HG03097 (cell line): ENCODE results near the gene SEMA6A.

ENCODE experiments used
- ATAC-seq: cut with Tn5 transposase; IDR thresholded peaks from one replicate; pipeline ENCODE4 v1.9.1; 2021; ENCODE audit not compliant: unreplicated experiment, low FRiP score

SEMA6A gene

GRCh38 chr5:116442931-116443551 lies 131.6 kb downstream of the SEMA6A start:
- ATAC-seq, result no peak

- no peak for ATAC-seq
These were observed 132.5 kb downstream of the SEMA6A start for GRCh38 chr5:116442095-116442534.

GRCh38 chr5:116441223-116441622 lies 133.4 kb downstream of the SEMA6A start:
- no peak for ATAC-seq

GRCh38 chr5:116440457-116441001 lies 134.1 kb downstream of the SEMA6A start:
- ATAC-seq, result no peak

- no peak for ATAC-seq
These were observed 134.7 kb downstream of the SEMA6A start for GRCh38 chr5:116439905-116440304.

- ATAC-seq, result no peak
These were observed 135.6 kb downstream of the SEMA6A start for GRCh38 chr5:116438979-116439554.

- no peak for ATAC-seq
These were observed 136.6 kb downstream of the SEMA6A start for GRCh38 chr5:116437922-116438578.

GRCh38 chr5:116437351-116437705 lies 137.3 kb downstream of the SEMA6A start:
- ATAC-seq, result no peak

- ATAC-seq, result no peak
These were observed 137.8 kb downstream of the SEMA6A start for GRCh38 chr5:116436674-116437350.

GRCh38 chr5:116428966-116429365 lies 145.7 kb downstream of the SEMA6A start:
- no peak for ATAC-seq

GRCh38 chr5:116428413-116428812 lies 146.2 kb downstream of the SEMA6A start:
- no peak for ATAC-seq

GRCh38 chr5:116424951-116425350 lies 149.7 kb downstream of the SEMA6A start:
- no peak for ATAC-seq

- ATAC-seq, result no peak
These were observed 150.4 kb downstream of the SEMA6A start for GRCh38 chr5:116424258-116424615.

GRCh38 chr5:116423587-116424257 lies 150.9 kb downstream of the SEMA6A start:
- ATAC-seq, result no peak

- no peak for ATAC-seq
These were observed 151.5 kb downstream of the SEMA6A start for GRCh38 chr5:116423141-116423540.

- ATAC-seq, result no peak
These were observed 153.5 kb downstream of the SEMA6A start for GRCh38 chr5:116421080-116421629.

GRCh38 chr5:116420540-116420939 lies 154.1 kb downstream of the SEMA6A start:
- ATAC-seq, result no peak

- no peak for ATAC-seq
These were observed 155.4 kb downstream of the SEMA6A start for GRCh38 chr5:116419258-116419657.

- ATAC-seq, result no peak
These were observed 155.8 kb downstream of the SEMA6A start for GRCh38 chr5:116418774-116419173.

GRCh38 chr5:116418016-116418415 lies 156.6 kb downstream of the SEMA6A start:
- no peak for ATAC-seq
